GM12892 (cell line): ENCODE measurements around the gene MVK.

ENCODE experiments used
- DNase-seq: peaks from one replicate; pipeline ENCODE4 v3.0.0; 2011; ENCODE audit not compliant: insufficient read length
- FAIRE-seq: peaks from 2 replicates; lab custom pipeline; 2011; peaks lifted over from hg19 to GRCh38; lab: Jason Lieb, UNC
- POLR2A ChIP-seq: IDR thresholded peaks from 2 replicates; pipeline ENCODE4 v1.6.1; 2011; ENCODE audit warnings: low read depth, low read length, control low read depth
- POLR2AphosphoS5 ChIP-seq: IDR thresholded peaks from 2 replicates; pipeline ENCODE4 v1.6.1; 2011; ENCODE audit warnings: low read depth, low read length, control low read depth
- TAF1 ChIP-seq: IDR thresholded peaks from 2 replicates; pipeline ENCODE4 v1.6.1; 2011; ENCODE audit warnings: low read depth, mild to moderate bottlenecking, control low read depth, low read length, borderline replicate concordance

Gene MVK

DNA sequence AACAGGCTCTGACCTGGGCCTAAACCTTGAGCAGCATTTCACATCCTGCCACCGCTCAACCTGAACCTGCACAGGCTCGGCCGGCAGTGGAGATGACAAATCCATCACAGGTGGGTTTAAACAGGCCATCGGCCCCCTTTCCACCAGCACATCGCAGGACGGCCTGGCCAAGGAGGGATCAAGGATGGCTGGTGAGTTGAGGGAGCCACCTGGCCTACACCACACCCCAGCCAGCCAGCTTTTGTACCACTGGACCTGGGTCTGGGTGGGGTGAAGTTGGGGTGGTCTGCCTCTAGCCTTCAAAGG, 14.4 kb upstream of the MVK start:
- FAIRE-seq, result no peak
- no peak for TF ChIP-seq POLR2AphosphoS5
- TF ChIP-seq POLR2A, result no peak
- no peak for TF ChIP-seq TAF1

DNA sequence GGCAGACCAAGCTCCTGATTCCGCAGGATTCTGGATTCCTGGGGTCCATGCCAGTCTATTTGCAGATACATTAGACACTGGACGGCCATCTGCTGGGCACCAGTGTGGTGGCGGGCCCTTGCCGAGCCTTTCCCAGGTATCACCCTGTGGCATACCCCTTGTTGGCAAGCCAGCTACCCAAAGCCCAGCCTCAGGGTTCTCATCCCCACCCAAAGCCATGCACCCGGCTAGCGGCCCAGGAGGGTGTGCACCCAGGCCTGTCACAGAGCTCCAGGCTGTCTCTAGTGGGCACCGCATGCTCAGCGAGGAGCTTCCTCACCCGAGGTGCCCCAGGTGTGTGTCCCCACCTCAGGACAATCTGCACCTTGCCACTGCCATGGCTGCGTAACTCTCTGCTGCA, 14.0 kb upstream of the MVK start:
- FAIRE-seq (no peak), DNase-seq (no peak)
- TF ChIP-seq POLR2AphosphoS5 (no peak), POLR2A (no peak)

More for the DNA sequence above, 14.4 kb upstream of the MVK start:
- no peak for DNase-seq

DNA sequence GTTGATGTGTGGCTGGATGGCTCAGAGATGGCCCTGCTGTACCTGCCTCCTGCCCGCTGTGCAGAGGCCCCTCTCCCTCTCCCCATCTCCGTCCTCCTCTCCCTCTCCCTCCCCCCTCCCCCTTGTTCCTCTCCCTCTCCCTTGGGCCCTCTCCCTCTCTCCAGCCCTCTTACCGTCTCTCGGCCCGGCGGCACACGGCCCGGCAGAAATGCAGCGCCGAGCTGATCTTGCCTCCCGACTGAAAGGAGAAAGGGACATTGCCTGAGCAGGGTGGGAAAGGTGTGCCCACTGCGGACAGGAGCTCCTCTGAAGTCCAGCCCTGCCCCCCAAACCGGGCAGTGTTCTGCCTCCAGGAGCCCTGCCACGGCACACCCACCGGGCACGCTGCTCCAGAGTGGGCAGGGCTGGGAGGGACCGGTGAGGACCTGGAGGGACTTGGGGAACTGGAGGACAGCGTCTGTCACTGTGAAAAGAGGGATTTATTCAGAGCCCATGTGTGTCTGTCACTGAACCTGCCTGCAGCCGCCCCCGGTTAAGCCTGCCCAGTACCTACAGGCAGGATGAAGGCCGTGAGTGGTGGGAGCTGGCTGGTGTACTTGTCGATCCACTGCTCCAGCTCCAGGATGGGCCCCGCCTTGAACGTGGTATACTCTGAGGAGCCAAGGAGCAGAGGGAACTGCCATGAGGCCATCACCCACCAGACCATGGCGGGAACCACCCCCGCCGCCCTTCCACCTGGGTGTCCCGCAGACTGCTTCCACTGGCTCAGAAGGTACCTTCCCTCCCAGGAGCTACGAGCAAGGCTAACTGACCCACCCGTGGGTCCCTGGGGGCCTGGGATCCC, 12.5 kb upstream of the MVK start:
- no peak for FAIRE-seq
- no peak for TF ChIP-seq POLR2AphosphoS5
- TF ChIP-seq TAF1, result no peak
- TF ChIP-seq POLR2A, result no peak
- no peak for DNase-seq

- TF ChIP-seq POLR2AphosphoS5, result no peak
- no peak for TF ChIP-seq TAF1
- TF ChIP-seq POLR2A, result no peak
- no peak for DNase-seq
- no peak for FAIRE-seq
These were observed 11.9 kb upstream of the MVK start for GRCh38 chr12:109561711-109562030.

GRCh38 chr12:109562871-109563270, 10.7 kb upstream of the MVK start:
- FAIRE-seq (no peak), DNase-seq (no peak)
- TF ChIP-seq POLR2A, result no peak
- no peak for TF ChIP-seq TAF1
- TF ChIP-seq POLR2AphosphoS5, result no peak

- TF ChIP-seq TAF1 (no peak), POLR2AphosphoS5 (no peak), POLR2A (no peak)
- FAIRE-seq, result no peak
- DNase-seq, result no peak
These were observed 10.0 kb upstream of the MVK start for GRCh38 chr12:109563291-109564284.

GRCh38 chr12:109566424-109566823, 7.2 kb upstream of the MVK start:
- no peak for FAIRE-seq
- no peak for TF ChIP-seq TAF1
- TF ChIP-seq POLR2AphosphoS5, result no peak
- no peak for TF ChIP-seq POLR2A

DNA sequence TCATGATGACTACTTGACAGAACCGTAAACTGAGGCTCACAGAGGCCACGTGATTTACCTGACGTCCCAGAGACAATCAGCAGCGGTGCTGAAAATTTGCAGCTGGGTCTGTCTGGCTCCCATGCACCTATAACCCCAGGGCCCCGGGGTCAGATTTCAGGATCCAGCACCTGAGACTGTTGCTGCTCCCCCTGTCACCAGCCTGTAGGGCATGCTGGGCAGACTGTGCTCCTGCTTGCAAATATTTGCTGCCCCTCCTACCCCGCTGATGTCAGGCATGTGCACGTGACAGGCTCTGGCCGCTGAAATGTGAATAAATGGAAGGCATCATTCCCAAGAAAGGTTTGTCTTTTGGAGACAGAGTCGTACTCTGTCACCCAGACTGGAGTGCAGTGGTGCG, 6.3 kb upstream of the MVK start:
- FAIRE-seq, result no peak
- TF ChIP-seq POLR2AphosphoS5, result no peak

More at GRCh38 chr12:109566424-109566823, 7.2 kb upstream of the MVK start:
- no peak for DNase-seq

GRCh38 chr12:109567967-109568366, 5.6 kb upstream of the MVK start:
- no peak for TF ChIP-seq POLR2AphosphoS5
- TF ChIP-seq POLR2A, result no peak
- no peak for TF ChIP-seq TAF1
- no peak for DNase-seq
- no peak for FAIRE-seq

More for the DNA sequence above, 6.3 kb upstream of the MVK start:
- DNase-seq, result no peak

GRCh38 chr12:109568486-109568885, 5.1 kb upstream of the MVK start:
- FAIRE-seq (no peak), DNase-seq (no peak)
- TF ChIP-seq TAF1, result no peak
- no peak for TF ChIP-seq POLR2AphosphoS5
- TF ChIP-seq POLR2A, result no peak

DNA sequence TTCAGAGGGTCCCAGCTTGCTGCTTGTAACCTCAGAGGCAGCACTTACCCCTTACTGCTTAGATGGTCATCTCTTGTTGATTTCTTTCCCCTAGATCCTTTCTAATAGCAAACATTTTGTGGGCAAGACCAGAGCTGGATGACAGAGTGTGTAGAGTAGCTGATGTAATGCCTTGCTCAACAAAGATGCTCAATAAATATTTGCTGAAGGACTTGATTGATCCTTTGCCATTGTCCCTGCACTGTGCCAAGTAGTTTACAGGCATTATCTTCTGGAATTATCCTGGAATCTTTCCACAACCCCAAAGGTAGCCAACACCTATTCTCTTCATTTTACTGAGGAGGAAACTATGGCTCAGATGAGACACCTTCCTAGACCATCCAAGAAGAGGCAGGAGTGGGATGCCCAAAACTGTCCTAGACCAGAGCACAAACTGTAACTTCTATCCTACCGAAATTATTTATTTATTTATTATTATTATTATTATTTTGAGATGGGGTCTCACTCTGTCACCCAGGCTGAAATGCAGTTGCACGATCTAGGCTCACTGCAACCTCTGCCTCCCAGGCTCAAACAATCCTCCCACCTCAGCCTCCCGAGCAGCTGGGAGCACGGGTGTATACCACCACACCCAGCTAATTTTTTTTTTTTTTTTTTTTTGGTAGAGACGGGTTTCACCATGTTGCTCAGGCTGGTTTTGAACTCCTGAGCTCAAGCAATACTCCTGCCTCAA, 1.7 kb upstream of the MVK start:
- TF ChIP-seq TAF1, result no peak
- no peak for TF ChIP-seq POLR2AphosphoS5
- TF ChIP-seq POLR2A, result no peak
- no peak for DNase-seq
- no peak for FAIRE-seq
